ENCODE measurements around the gene ARHGAP31.
"Not testable (repeated sequence)": the region's sequence is repeated elsewhere in the genome, so short reads cannot be mapped to it uniquely, and the experiment has no call there.

Gene ARHGAP31

GRCh38 chr3:119352034-119352609 lies 57.9 kb downstream of the ARHGAP31 start:
- no peak for DNase-seq

GRCh38 chr3:119352863-119353527 lies 58.8 kb downstream of the ARHGAP31 start:
- DNase-seq: no peak

GRCh38 chr3:119355608-119356007 lies 61.4 kb downstream of the ARHGAP31 start:
- DNase-seq: not testable (repeated sequence)

- DNase-seq: no peak
These were observed 62.5 kb downstream of the ARHGAP31 start for GRCh38 chr3:119356646-119357045.

- DNase-seq: no peak
These were observed 63.0 kb downstream of the ARHGAP31 start for GRCh38 chr3:119357190-119357589.

- DNase-seq: no peak
These were observed 65.5 kb downstream of the ARHGAP31 start for GRCh38 chr3:119359476-119360326.

- no peak for DNase-seq
These were observed 66.7 kb downstream of the ARHGAP31 start for GRCh38 chr3:119360736-119361462.

- DNase-seq: no peak
These were observed 67.8 kb downstream of the ARHGAP31 start for GRCh38 chr3:119362010-119362409.

GRCh38 chr3:119362940-119363725 lies 69.0 kb downstream of the ARHGAP31 start:
- DNase-seq: no peak

GRCh38 chr3:119364401-119364800 lies 70.2 kb downstream of the ARHGAP31 start:
- DNase-seq: no peak

GRCh38 chr3:119365418-119365817 lies 71.2 kb downstream of the ARHGAP31 start:
- no peak for DNase-seq

- no peak for DNase-seq
These were observed 72.8 kb downstream of the ARHGAP31 start for GRCh38 chr3:119367000-119367399.

GRCh38 chr3:119368298-119368697 lies 74.1 kb downstream of the ARHGAP31 start:
- DNase-seq: no peak

GRCh38 chr3:119371786-119372185 lies 77.6 kb downstream of the ARHGAP31 start:
- not testable (repeated sequence) for DNase-seq

- no peak for DNase-seq
These were observed 80.9 kb downstream of the ARHGAP31 start for GRCh38 chr3:119375106-119375505.

- DNase-seq: no peak
These were observed 81.3 kb downstream of the ARHGAP31 start for GRCh38 chr3:119375510-119375909.

GRCh38 chr3:119376758-119377157 lies 82.6 kb downstream of the ARHGAP31 start:
- DNase-seq: no peak

- no peak for DNase-seq
These were observed 84.1 kb downstream of the ARHGAP31 start for GRCh38 chr3:119378259-119378803.

- DNase-seq: peak; percentile 35
These were observed 86.5 kb downstream of the ARHGAP31 start for GRCh38 chr3:119380697-119381096.

GRCh38 chr3:119382134-119382533 lies 88.0 kb downstream of the ARHGAP31 start:
- no peak for DNase-seq

- DNase-seq: no peak
These were observed 94.4 kb downstream of the ARHGAP31 start for GRCh38 chr3:119388577-119388976.

- no peak for DNase-seq
These were observed 101.8 kb downstream of the ARHGAP31 start for GRCh38 chr3:119395923-119396358.
